AML-193 (cell line): ENCODE measurements around the gene UBE2O.

Experiments
- DNase-seq, 2 experiments: peaks; one replicate each; lab custom pipeline; 2025; lab: John Stamatoyannopoulos, UW

The UBE2O gene

GRCh38 chr17:76345377-76345974 lies 107.5 kb downstream of the UBE2O start:
- no peak for DNase-seq

- no peak for DNase-seq
Measured at GRCh38 chr17:76343106-76343505, 109.8 kb downstream of the UBE2O start.

GRCh38 chr17:76341301-76341700 lies 111.7 kb downstream of the UBE2O start:
- no peak for DNase-seq
